ENCODE data around the gene DTD1.

DTD1 gene

GRCh38 chr20:18802012-18802634 is 214.3 kb downstream of the DTD1 start:
- no peak for DNase-seq

DNA sequence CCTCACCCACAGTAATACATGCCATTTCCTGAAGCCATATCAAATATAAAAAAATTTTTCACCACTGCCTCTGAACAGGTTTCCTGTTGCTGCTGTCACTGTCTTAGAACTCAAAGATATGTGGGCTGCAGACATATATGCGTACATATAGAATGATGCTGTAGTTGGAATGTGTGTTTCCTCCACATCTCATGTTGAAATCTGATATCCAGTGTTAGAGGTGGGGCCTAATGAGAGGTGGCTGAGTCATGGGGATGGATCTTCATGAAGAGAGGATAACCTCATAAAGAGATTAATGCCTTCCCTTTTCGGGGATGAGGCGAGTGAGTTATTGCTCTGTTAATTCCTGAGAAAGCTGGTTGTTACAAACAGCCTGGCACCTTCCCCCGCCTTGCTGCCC is 218.0 kb downstream of the DTD1 start:
- no peak for DNase-seq

DNA sequence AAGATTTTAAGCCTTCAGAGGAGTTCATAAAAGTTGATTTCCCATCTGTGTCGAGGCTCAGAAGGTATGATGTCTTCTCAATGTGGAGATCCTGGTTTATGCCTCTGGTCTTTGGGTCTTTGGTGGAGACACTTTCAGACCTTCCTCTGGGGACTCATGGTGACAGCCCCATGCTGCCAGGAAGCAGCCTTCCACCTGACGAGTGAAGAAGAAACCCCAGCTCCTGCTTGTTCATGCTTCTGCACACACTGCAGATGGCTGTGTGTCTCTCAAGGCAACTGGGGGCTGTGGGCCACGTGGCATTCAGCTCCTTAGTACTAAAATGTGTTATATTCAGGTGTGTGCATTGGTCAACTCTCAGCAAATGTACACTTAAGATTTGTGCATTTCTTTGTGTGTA is 220.9 kb downstream of the DTD1 start:
- DNase-seq: no peak

DNA sequence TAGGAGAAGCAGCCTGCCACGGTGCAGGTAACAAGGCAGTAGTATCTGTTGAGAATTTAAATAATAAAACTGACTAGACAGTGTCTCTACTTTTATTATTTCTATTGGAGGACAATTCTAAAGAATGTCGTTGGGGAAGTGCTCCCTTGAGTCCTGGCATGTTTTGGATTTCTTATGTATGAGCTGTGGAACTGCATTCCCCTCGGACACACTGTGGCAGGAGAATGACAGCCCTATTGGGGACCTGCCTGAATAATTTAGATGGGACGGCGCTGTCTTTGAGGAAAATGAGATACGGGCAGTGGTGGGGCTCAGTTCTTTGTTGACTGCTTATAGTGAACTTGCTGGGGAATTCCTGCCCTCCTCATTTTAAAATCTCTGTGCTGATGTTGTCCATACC is 223.3 kb downstream of the DTD1 start:
- DNase-seq: no peak

- no peak for DNase-seq
Measured at GRCh38 chr20:18811904-18812303, 224.1 kb downstream of the DTD1 start.

DNA sequence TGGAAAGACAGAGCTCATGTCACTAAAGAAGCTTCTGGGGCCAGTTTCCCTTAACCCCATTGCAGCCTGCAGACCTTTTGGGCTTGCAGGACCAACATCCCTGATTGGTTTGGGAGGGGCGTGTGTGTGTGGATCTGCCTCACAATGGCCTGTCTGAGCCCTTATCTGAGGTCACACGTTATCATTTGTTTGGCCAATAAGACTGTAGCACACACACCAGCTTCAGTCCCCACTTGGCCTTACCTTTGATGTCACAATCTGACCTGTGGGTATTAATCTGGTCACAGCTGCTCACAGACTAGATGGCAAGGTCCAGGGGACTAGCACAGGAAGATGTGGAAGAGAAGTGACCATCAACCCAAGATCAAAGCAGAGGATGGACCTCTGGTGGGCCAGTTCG is 225.6 kb downstream of the DTD1 start, which contains the start of gene SCP2D1:
TSS of gene SCP2D1 (plus strand) at position 301 of the 400 bp plus-strand sequence. CDS start at position 334, 33 bp downstream.
- DNase-seq: no peak

GRCh38 chr20:18815194-18815942 is 227.5 kb downstream of the DTD1 start:
- no peak for DNase-seq

Measured in NCI-H1048 (cell line).